HUES6 (cell line): ENCODE measurements around the gene CELA2B.
"Not testable (repeated sequence)": the region's sequence is repeated elsewhere in the genome, so short reads cannot be mapped to it uniquely, and the experiment has no call there.

ENCODE experiments used
- H3K27ac ChIP-seq: 2 replicates; pipeline ENCODE4 v1.7.0; 2013; ENCODE audit warnings: low read depth, mild to moderate bottlenecking, low read length, inconsistent platforms
- H3K27me3 ChIP-seq: 2 replicates; pipeline ENCODE4 v1.6.1; 2013; ENCODE audit warnings: low read length; ENCODE audit not compliant: control insufficient read depth, insufficient read depth
- H3K36me3 ChIP-seq: 2 replicates; pipeline ENCODE4 v1.6.1; 2013; ENCODE audit warnings: low read length; ENCODE audit not compliant: control insufficient read depth, insufficient read depth
- H3K4me1 ChIP-seq: 2 replicates; pipeline ENCODE4 v1.6.1; 2013; ENCODE audit warnings: low read length; ENCODE audit not compliant: control insufficient read depth, insufficient read depth
- H3K4me3 ChIP-seq: 2 replicates; pipeline ENCODE4 v1.5.1; 2013; ENCODE audit warnings: low read depth, low read length
- H3K9ac ChIP-seq: one replicate; pipeline ENCODE4 v1.6.1; 2013; ENCODE audit warnings: mild to moderate bottlenecking, low read length
- H3K9me3 ChIP-seq: 2 replicates; pipeline ENCODE4 v1.6.1; 2013; ENCODE audit warnings: low read depth, low read length; ENCODE audit not compliant: control insufficient read depth, insufficient read depth

CELA2B gene

DNA sequence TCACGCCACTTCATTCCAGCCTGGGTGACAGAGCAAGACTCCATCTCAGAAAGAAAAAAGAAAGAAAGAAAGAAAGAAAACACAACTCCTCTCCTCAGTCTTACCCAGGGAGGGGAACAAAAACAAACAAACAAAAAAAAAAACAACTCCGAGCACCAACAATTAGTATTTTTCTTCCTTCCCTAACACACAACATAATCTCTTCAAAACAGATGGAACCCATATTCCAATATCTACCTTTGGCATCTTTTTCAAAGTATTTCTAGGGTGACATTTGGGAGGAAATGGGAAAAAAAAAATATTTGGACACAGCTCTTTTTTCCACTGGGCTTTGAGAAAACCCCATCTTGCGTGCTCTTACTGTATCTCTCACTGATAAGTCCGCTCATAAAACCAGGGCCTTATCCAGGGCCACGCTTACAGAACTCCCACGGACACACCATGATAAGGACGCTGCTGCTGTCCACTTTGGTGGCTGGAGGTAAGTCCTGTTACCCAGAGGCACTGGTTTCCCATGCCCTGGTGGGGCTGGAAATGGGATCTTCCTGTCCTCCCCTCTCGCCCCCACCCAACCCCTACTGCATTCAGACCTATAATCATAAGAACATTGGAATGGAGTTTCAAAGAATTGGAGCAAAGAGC is 19.5 kb upstream of the CELA2B start, which contains the start of gene CELA2A:
Gene CELA2A, plus strand, starts transcription at position 420 of the 642 bp plus-strand sequence. Its CDS starts 22 bp downstream, at position 442.
- H3K27ac ChIP-seq: no peak within 1 kb of the TSS
- no peaks in the 10 kb centered on the region; the same call in 1 of the 2 replicates for H3K9me3 ChIP-seq
- H3K9ac ChIP-seq: no peak within 1 kb of the TSS
- no peaks in the 10 kb centered on the region for H3K36me3 ChIP-seq
- no peaks in the 10 kb centered on the region for H3K27me3 ChIP-seq
- H3K4me1 ChIP-seq: no peaks in the 10 kb centered on the region
- no peak within 1 kb of the TSS for H3K4me3 ChIP-seq

DNA sequence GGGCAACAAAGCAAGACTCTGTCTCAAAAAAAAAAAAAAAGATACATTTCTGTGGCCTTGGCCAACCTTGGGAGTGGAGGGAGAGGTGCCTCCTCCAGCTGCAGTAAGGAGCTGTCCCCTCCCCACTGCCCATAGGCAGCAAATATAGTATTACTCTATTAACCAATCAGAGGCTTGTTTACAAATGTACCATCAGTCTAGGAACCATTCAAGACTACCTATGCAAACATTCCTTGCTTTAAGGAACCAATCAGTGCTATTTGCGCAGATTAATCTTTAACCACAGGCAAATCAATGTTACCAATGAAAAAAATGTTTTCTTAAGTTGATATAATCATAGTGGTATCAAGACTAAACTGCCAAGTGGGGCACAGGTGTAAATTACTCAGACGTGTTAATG is 18.3 kb upstream of the CELA2B start:
- Histone ChIP-seq H3K4me1 (no peaks in the 10 kb centered on the region), H3K9ac (no peak overlapping the region), H3K27ac (no peak overlapping the region), H3K27me3 (no peaks in the 10 kb centered on the region), H3K36me3 (no peaks in the 10 kb centered on the region), H3K4me3 (no peak overlapping the region), H3K9me3 (no peaks in the 10 kb centered on the region)

DNA sequence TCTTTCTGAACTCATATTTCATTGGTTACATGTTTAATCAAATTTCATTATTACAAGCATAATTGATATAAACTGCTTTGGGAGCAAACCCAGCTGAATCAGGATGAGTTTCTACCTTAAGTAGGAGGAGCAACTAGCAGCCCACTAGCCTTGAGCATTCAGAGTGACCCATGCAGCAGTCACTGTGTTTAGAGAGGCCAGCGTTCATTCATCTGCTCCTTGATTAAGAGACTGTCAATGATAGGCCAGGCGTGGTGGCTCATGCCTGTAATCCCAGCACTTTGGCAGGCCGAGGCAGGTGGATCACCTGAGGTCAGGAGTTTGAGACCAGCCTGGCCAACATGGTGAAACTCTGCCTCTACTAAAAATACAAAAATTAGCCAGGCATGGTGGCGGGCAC is 17.5 kb upstream of the CELA2B start:
- H3K9me3 ChIP-seq, H3K27me3 ChIP-seq, H3K27ac ChIP-seq, H3K9ac ChIP-seq, H3K36me3 ChIP-seq, H3K4me1 ChIP-seq, H3K4me3 ChIP-seq: not testable (repeated sequence)

DNA sequence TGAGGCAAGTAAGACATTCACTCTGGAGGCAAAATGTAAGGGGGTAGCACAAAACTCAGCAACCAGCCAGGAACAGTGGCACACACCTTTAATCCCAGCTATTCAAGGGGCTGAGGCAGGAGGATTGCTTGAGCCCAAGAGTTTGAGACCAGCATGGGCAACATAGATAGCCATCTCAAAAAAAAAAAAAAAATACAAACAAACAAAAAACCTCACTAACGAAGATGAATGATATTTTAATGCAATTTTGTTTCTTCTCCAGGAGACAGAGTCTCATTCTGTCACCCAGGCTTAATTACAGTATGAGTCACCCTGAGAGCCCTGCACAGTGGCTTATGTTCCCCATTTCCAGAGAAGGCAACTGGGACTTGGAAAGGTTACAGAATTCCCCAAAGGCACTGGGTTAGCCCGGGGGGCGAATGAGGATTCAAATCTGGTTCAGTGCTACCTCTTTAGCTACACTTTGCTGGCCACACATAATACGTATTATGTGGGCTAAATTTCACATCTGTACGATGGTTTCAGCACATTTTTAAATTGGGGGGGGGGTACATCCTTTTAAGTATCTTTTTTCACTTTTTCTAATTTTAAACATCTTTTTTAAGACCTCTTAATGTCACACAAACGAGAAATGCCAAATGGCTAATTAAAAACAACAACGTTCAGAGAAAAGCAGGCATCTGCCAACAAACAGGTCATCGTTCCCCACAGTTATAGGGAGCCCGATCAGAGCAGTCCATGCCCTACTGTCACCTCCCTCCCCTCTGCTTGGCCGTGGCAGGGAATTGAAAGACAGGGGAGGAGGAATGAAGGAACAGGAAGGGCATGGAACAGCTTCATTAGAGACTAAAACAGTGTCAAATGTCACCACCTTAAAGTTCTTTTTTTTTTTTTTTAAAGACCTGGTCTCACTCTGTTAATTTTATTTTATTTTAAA is 15.9 kb upstream of the CELA2B start:
- Histone ChIP-seq H3K36me3 (no peaks in the 10 kb centered on the region), H3K4me3 (no peak overlapping the region), H3K9ac (no peak overlapping the region), H3K27ac (no peak overlapping the region), H3K27me3 (no peaks in the 10 kb centered on the region), H3K9me3 (no peaks in the 10 kb centered on the region), H3K4me1 (no peaks in the 10 kb centered on the region)

DNA sequence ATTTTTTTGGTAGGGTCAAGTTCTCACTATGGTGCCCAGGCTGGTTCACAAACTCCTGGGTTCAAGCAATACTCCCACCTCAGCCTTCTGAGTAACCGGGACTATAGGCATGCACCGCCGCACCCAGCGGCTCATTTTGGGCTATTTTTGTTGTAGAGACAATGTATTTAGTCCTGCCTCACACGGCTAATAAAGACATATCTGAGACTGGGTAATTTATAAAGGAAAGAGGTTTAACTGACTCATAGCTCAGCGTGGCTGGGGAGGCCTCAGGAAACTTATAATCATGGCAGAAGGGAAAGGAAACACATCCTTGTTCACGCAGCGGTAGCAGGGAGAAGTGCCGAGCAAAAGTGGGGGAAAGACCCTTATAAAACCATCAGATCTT is 15.2 kb upstream of the CELA2B start:
- Histone ChIP-seq H3K4me1 (no peaks in the 10 kb centered on the region), H3K27me3 (no peaks in the 10 kb centered on the region), H3K36me3 (no peaks in the 10 kb centered on the region), H3K9me3 (no peaks in the 10 kb centered on the region), H3K4me3 (no peak overlapping the region), H3K27ac (no peak overlapping the region), H3K9ac (no peak overlapping the region)

DNA sequence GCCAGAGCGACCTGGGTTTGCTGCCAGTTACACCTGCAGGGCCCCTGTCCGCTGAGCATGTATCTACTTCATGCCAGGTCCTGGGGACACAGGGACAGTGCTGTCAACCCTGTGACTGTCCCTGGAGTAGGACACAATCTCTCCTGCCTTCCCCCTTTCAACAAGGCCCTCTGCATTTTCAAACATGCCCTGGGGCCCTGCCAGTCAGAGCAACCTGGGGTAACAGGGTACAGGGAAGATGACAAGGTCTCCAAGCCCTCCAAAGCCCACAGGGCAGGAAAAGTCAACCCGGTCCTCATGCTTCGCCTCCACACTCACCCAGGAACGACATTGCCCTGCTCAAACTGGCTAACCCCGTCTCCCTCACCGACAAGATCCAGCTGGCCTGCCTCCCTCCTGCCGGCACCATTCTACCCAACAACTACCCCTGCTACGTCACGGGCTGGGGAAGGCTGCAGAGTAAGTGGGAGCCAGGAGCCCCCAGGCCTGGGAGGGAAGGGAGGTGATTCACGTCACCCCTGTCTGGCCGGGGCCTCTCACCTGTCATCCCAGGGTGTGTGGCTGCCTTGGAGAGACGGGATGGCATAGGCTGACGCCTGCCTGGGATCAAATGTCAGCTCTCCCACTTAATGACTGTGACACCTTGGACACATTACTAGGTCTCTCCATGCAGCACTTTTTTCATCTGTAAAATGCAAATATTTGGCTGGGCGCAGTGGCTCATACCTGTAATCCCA is 12.7 kb upstream of the CELA2B start:
- not testable (repeated sequence) for H3K4me3 ChIP-seq, H3K27me3 ChIP-seq, H3K27ac ChIP-seq, H3K9ac ChIP-seq, H3K9me3 ChIP-seq, H3K36me3 ChIP-seq, H3K4me1 ChIP-seq

DNA sequence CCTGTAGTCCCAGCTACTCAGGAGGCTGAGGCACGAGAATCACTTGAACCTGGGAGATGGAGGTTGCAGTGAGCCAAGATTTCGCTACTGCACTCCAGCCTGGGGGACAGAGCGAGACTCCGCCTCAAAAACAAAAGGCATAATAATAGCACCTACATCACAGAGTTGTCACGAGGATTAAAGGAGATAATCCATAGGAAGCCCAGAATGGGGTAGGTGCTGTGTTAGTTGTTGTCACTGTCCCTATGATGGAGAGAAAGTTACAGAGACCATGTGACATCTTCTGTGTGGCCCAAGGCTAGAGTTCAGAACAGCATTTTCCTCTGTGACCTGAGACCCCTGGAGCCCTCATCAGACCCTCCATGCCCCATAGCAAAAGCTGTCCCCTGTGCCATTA is 12.0 kb upstream of the CELA2B start:
- H3K4me1 ChIP-seq, H3K27ac ChIP-seq, H3K27me3 ChIP-seq, H3K9me3 ChIP-seq, H3K4me3 ChIP-seq, H3K36me3 ChIP-seq, H3K9ac ChIP-seq: not testable (repeated sequence)

DNA sequence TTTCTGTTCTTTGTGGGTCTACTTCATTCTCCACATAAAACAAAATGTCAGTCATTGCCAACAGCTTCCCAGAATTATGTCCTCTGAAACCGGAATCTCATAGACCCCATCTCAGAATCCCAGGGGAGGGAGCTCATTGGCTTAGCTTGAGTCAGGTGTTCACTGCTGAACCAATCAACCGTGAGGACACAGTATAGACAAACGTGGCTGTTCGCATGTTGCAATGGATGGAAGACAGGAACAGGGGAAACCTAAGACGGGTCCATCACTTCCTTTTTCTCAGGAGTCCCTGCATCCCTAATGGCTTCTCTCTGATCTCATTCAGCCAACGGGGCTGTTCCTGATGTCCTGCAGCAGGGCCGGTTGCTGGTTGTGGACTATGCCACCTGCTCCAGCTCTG is 10.2 kb upstream of the CELA2B start:
- Histone ChIP-seq H3K9ac (no peak overlapping the region), H3K9me3 (no peaks in the 10 kb centered on the region), H3K4me1 (no peaks in the 10 kb centered on the region), H3K27me3 (no peaks in the 10 kb centered on the region), H3K36me3 (no peaks in the 10 kb centered on the region), H3K4me3 (no peak overlapping the region), H3K27ac (no peak overlapping the region)

DNA sequence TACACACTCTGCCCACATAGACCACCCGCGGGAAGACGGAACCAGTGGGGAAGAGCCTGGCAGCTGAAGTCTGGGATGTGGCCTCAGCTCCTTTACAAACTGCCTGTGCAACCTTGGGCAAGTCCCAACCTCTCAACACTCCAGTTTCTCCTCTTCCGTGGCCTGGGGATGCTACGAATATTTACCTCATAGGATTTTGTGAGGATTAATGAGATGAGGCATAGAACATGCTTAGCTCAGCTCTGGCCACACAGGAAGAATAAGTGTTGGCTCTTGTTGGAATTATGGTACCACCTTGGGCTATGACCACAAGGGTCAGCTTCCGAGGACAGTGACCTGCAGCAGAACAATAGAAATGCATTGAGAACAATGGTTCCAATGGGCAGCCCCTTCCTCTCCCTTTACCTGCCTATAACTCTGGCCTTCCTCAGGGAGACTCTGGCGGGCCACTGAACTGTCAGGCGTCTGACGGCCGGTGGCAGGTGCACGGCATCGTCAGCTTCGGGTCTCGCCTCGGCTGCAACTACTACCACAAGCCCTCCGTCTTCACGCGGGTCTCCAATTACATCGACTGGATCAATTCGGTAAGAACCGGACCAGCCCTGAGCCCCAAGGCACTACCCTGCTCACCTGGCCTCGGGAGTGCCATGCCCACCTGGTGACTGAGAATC is 8.8 kb upstream of the CELA2B start:
- H3K27me3 ChIP-seq, H3K36me3 ChIP-seq, H3K9me3 ChIP-seq, H3K4me1 ChIP-seq, H3K9ac ChIP-seq, H3K27ac ChIP-seq, H3K4me3 ChIP-seq: not testable (repeated sequence)

DNA sequence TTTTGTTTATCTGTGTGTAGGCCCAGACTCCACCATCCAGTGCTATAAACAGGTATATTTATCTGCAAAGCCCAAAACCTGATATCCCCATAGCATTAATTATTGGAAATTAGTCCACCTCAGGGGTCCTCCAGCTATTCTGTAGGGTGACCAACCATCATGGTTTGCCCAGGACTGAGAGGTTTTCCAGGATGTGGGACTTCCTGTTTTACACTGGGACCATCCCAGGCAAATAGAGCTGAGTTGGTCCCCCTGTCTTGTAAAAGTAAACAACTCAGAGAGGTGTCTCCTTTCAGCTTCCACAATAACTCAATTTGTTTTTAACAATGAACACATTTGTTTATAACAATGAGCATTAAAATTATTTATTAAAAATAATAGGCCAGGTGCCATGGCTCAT is 7.8 kb upstream of the CELA2B start:
- no peaks in the 10 kb centered on the region for H3K27me3 ChIP-seq
- H3K9me3 ChIP-seq: no peaks in the 10 kb centered on the region
- H3K4me1 ChIP-seq: no peaks in the 10 kb centered on the region
- no peak overlapping the region for H3K27ac ChIP-seq
- no peak overlapping the region for H3K9ac ChIP-seq
- no peaks in the 10 kb centered on the region for H3K36me3 ChIP-seq
- no peak overlapping the region for H3K4me3 ChIP-seq
